OCI-LY3 (cell line): ENCODE data around the gene PRPF4.

Experiments
- EZH2phosphoT487 ChIP-seq: fragments of 200-600 bp; shearing (Covaris generic); IDR thresholded peaks from 2 replicates; pipeline ENCODE4 v1.6.1; 2018; ENCODE audit warnings: antibody characterized with exemption, mixed run types, low read depth
- TF ChIP-seq, protein P1 (sequence below): fragments of 200-600, 300-600 bp; sonication (generic); IDR thresholded peaks from 2 replicates; pipeline ENCODE4 v1.5.1; 2014; ENCODE audit warnings: antibody characterized with exemption, low read length, low read depth

DNA sequence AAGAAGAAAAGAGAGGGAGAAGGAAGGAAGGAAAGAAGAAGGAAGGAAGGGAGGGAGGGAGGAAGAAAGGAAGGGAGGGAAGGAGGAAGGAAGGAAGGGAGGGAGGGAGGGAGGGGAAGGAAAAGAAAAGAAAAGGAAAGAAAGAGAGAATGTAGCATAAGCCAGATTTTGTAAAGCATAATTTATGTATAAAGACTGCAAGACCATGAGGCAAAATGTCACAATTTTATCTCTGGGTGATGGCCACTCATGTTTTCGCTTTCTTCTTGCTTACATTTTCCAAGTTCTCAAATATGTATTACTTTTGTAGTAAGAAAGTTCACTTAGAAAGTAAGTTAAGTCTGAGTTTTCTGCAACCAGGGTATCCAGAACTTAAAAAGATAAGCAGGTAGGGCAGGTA is 31.1 kb downstream of the PRPF4 start:
- TF ChIP-seq, protein P1, sequence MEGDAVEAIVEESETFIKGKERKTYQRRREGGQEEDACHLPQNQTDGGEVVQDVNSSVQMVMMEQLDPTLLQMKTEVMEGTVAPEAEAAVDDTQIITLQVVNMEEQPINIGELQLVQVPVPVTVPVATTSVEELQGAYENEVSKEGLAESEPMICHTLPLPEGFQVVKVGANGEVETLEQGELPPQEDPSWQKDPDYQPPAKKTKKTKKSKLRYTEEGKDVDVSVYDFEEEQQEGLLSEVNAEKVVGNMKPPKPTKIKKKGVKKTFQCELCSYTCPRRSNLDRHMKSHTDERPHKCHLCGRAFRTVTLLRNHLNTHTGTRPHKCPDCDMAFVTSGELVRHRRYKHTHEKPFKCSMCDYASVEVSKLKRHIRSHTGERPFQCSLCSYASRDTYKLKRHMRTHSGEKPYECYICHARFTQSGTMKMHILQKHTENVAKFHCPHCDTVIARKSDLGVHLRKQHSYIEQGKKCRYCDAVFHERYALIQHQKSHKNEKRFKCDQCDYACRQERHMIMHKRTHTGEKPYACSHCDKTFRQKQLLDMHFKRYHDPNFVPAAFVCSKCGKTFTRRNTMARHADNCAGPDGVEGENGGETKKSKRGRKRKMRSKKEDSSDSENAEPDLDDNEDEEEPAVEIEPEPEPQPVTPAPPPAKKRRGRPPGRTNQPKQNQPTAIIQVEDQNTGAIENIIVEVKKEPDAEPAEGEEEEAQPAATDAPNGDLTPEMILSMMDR: no peak
- no peak for TF ChIP-seq EZH2phosphoT487
